ENCODE measurements around the gene ERP27. TPM values are rescaled to one million over a fixed set of nuclear protein-coding genes. Genes with fewer than 3 reads are reported as not detected.
A peak's percentile ranks its signal among the peaks of the same experiment; 100 is the strongest.

ERP27 gene
- total and polyA plus RNA-seq, 2 donors (not counting 3 experiments of a cell fraction or from before 2014, with no cell fraction given): 0.70 to 0.88 TPM

GRCh38 chr12:14961466-14962152 lies 23.3 kb upstream of the ERP27 start, which contains the start of gene ARHGDIB:
ARHGDIB (minus strand) TSS chr12:14961601; CDS start chr12:14950712, 10,889 bp downstream.
- no TSS peak for BruUV-seq (replicated peaks)
- H3K36me3 ChIP-seq (ENCODE audit: control insufficient read depth in 2 of 2, extremely low read depth in 1 of 2, insufficient read depth in 2 of 2, low read length in 2 of 2): no peaks in the 10 kb centered on the region
- dilution Hi-C loops (cut with MboI; ENCODE audit: extremely low pct_ligation_motif_present, low sequenced_read_pairs): no loop called here
- peaks cover 47% of the 10 kb centered on the region for H3K79me2 ChIP-seq (ENCODE audit: control insufficient read depth, insufficient read depth, low read length)
- no peaks in the 10 kb centered on the region for H4K20me1 ChIP-seq (replicated peaks; ENCODE audit: control insufficient read depth, extremely low read depth, insufficient read depth, low read length)
- peak within 1 kb of the TSS; percentile 93 for H3K9ac ChIP-seq (replicated peaks; ENCODE audit: extremely low read depth, insufficient read depth, low read length)
- ChIA-PET CTCF (interaction anchor here (0.6 to 1.5 kb wide), 4 partner anchors 14 to 116 kb away, joined by 3 to 6 read pairs (median 4); no protein-coding TSS in a partner anchor), POLR2A (interaction anchor here (1.0 kb wide), 1 partner anchor 13 kb away, joined by 3 read pairs; no protein-coding TSS in a partner anchor)
- intact Hi-C loops (cut with micrococcal nuclease): loop anchor here (1.0 to 2.0 kb wide), 8 partner anchors 9 to 187 kb away; partner anchors contain the start of genes C12orf60, MGP and WBP11
- H3K4me3 ChIP-seq (replicated peaks in 1 of 3; ENCODE audit: insufficient read depth in 1 of 3, low read depth in 1 of 3, low read length in 3 of 3): peak within 1 kb of the TSS; percentile 57 to 78 (median 64)
- peaks cover 45% of the 10 kb centered on the region for H3K4me1 ChIP-seq (ENCODE audit: control insufficient read depth, extremely low read depth, insufficient read depth, low read length)
- H3K9me3 ChIP-seq (replicated peaks; ENCODE audit: control insufficient read depth, insufficient read depth, low read length): no peaks in the 10 kb centered on the region
- peak; percentile 90 for DNase-seq (ENCODE audit: low read depth, low spot score)
- H3K4me2 ChIP-seq (ENCODE audit: insufficient read depth, low read length): peak within 1 kb of the TSS; percentile 98
- TF ChIP-seq FOS (IDR thresholded peaks at IDR 0.05; ENCODE audit: borderline replicate concordance, insufficient read depth, low read length) (no peak), MAX (IDR thresholded peaks at IDR 0.05; ENCODE audit: insufficient read depth, insufficient read length) (peak; percentile 87), CTCF (IDR thresholded peaks at IDR 0.05; ENCODE audit: extremely low read depth in 1 of 2, insufficient read depth in 1 of 2, low read depth in 1 of 2, low read length in 2 of 2) (no peak), GATA2 (IDR thresholded peaks at IDR 0.05; ENCODE audit: insufficient read depth, insufficient read length, low read depth, low read length) (peak; percentile 98), POLR2A (IDR thresholded peaks at IDR 0.05; ENCODE audit: low read depth, low read length) (peak; percentile 41), MYC (IDR thresholded peaks at IDR 0.05; ENCODE audit: low read depth, low read length) (peak; percentile 67), EZH2 (IDR thresholded peaks at IDR 0.05; ENCODE audit: borderline replicate concordance, low read depth, low read length, severe bottlenecking) (no peak), JUN (IDR thresholded peaks at IDR 0.05; ENCODE audit: borderline replicate concordance, insufficient read depth, insufficient read length, low read depth) (peak; percentile 16), POLR2AphosphoS5 (IDR thresholded peaks at IDR 0.05; ENCODE audit: insufficient read depth, low read depth, low read length) (peak; percentile 60)
- no peaks in the 10 kb centered on the region for H3K9me1 ChIP-seq (replicated peaks; ENCODE audit: control insufficient read depth, extremely low read depth, insufficient read depth, low read length)
- H3K27ac ChIP-seq (ENCODE audit: insufficient read depth, low read depth, low read length): peak within 1 kb of the TSS; percentile 80
- peak; percentile 87 for FAIRE-seq
- peak within 1 kb of the TSS; percentile 62 for H2AFZ ChIP-seq (ENCODE audit: low read depth, low read length)
- no peaks in the 10 kb centered on the region for H3K27me3 ChIP-seq (ENCODE audit: control insufficient read depth in 2 of 2, insufficient read depth in 2 of 2, low read length in 2 of 2)
